ENCODE data around the gene YRDC.

YRDC gene, protein sequence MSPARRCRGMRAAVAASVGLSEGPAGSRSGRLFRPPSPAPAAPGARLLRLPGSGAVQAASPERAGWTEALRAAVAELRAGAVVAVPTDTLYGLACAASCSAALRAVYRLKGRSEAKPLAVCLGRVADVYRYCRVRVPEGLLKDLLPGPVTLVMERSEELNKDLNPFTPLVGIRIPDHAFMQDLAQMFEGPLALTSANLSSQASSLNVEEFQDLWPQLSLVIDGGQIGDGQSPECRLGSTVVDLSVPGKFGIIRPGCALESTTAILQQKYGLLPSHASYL

DNA sequence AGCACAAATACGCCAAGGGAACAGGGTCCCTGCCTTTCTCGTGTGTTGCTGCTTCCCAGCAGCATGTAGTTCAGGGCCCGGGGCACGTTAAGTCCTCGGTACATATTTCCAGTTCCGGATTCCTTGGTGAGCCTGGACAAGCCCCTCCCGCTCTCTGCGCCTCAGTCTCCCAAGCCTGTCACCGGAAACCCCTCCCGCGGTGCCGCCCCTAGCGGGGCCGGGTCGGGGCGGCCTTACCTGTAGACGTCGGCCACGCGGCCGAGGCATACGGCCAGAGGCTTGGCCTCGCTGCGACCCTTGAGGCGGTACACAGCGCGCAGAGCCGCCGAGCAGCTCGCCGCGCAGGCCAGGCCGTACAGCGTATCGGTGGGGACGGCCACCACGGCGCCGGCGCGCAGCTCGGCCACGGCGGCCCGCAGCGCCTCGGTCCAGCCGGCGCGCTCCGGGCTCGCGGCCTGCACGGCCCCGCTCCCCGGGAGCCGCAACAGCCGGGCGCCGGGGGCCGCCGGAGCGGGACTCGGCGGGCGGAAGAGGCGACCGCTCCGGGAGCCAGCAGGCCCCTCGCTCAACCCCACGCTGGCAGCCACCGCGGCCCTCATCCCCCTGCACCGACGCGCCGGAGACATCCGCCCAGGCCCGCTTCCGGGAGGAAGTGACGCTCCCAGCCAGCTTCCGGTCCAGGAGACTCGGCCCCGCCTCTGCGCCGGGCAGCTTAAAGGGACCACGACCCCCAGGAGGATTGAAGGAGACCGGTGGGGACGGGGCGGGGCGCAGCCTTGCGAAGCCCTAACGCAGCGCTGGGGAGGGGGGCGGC, at the start of gene YRDC, which contains the start of gene C1orf122:
YRDC (minus strand) TSS at position 654 of the 814 bp plus-strand sequence; CDS start at position 626, 28 bp downstream.
C1orf122 (plus strand) TSS at position 236 of the 814 bp plus-strand sequence. CDS start 615 bp downstream, outside the sequence.
- DNase-seq (ENCODE audit: low spot score), result peak; percentile 87

DNA sequence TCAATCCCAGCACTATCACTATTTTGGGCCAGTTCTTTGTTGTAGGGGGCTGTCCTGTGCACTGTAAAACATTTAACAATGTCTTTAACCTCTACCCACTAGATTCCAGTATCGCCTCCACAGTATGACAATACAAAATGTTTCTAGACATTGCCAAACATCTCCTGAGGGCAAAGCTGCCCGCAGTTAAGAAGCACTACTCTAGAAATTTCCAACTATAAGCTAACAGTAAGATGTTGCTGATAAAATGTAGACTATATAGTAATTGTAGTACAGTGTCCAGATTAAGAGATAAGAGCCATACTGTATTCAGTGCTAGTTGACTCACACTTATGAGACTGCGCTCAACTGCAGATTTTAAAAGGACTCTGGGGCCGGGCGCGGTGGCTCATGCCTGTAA, 46.4 kb upstream of the YRDC start:
- DNase-seq (ENCODE audit: low spot score), result no peak

DNA sequence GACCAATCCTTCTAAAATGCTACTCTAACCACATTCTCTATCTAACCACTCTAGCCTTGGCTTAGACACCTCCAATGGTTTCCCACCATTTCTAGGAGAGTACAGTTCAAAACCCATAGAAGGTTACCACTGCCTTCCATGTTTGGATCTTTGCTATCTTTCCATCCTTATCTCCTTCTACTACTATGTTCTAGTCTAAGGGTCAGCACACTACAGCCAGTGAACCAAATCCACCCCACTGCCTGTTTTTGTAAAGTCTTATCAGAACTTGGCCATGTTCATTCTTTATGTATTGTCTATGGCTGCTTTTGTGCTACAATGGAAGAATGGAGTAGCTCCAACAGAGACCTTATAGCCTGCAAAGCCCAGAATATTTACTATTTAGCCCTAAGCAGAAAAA, 45.1 kb upstream of the YRDC start:
- no peak for DNase-seq (ENCODE audit: low spot score)

DNA sequence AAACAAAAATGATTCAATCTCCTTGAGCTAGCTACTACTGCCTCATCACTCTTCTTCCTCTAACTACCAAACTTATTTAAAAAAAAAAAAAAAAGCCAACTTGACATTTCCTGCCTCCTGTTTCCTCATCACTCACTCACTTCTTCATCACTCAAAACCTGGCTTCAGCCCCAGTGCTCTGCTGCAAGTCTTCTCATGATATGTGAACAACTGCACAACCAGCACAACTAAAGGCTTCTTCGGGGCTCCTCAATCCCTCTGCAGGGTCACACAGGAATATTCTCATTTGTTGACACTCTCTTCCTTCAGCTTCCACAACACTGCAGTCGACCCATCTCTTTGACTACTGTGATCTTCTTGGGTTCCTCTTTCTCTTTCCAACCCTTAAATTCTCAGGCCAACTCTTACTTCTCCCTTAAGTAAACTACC, 43.8 kb upstream of the YRDC start:
- DNase-seq (ENCODE audit: low spot score), result no peak

DNA sequence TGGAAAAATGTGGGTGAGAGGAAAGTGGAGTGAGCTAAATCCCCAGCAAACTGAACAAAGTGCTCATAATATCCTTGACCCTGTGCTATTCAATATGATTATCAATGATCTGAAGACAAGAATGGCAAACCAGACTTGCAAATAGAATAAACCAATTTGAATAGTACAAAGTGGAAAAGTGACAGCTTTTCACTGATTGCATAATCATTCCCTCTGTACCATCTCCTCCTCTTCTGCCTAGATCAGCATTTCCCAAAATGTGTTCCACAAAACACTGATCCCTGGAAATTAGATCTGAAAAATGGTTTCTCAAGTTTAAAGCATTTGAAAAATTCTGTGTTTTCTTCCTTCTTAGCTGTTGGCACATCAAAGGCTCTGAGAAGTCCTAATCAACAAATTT, 43.3 kb upstream of the YRDC start:
- DNase-seq (ENCODE audit: low spot score), result no peak

DNA sequence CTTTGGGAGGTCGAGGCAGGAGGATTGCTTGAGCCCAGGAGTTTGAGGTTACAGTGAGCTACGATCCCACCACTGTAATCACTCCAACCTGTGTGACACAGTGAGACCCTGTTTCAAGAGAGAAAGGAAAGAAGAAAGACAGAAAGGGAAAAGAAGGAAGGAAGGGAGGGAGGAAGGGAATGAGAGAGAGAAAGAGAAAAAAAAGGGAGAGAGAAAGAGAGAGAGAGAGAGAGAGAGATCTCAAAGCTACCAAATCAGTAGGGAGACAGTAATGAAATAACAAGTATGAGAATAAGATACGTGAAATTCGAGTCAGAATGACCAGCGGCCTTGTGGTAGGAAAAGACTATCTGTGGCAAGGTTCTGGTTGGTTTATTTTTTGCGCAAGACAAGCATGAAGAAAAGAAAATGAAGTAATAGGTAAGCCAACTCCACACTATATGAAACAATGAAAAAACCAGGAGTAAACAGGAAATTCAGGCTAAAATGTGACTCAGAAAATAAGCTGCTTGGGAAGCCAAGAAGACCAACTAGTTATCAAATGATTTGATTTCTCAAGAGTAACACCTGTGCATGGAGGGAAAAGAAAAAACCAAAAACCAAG, 42.4 kb upstream of the YRDC start:
- no peak for DNase-seq (ENCODE audit: low spot score)

DNA sequence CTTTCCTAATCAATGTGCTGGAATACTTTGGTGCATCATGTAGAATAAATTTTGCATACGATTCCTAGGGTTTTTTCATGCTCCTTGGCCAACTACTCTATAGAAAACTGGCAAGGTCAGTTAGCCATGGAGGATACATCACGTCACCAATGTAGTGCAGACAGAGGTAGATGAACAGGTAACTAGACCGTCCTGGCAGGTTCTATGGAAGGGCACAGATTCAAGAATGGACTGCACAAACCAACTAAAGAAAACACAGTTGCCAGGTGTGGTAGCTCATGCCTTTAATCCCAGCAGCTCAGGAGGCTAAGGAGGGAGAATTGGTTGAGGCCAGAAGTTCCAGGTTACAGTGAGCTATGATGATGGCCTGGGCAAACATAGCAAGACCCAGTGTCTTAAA, 41.5 kb upstream of the YRDC start:
- DNase-seq (ENCODE audit: low spot score), result no peak

DNA sequence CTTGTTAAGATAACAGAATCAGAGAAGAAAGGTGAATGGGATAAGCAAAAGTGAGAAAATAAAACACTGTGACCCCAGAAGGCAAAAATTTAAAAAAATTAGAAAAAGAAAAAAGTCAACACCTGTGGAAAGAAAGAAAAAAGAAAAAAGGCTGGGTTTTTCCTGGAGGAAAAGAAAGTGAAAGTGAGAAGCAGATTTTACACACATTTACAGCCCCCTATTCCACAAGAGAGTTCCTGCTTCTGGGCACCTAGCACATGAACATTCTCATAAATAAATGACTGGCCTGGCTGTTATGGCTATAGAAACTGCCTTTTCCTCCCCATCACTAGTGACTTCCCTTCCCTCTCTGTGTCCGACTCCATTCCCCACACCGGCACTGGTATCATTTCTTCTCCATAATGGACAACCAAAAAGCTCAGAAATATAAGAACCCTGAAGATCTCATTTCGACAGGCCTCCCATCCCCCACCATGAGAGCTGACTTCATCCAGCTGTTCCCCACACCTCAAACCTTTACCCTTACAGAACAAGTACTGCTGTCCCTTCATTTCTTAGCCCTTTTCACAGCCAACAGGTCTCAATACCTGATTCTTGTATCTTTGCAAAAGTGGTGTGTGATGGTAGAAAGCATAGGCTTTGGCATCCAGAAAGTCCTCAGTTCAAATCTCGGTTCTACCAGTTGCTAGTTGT, 38.8 kb upstream of the YRDC start:
- no peak for DNase-seq (ENCODE audit: low spot score)

DNA sequence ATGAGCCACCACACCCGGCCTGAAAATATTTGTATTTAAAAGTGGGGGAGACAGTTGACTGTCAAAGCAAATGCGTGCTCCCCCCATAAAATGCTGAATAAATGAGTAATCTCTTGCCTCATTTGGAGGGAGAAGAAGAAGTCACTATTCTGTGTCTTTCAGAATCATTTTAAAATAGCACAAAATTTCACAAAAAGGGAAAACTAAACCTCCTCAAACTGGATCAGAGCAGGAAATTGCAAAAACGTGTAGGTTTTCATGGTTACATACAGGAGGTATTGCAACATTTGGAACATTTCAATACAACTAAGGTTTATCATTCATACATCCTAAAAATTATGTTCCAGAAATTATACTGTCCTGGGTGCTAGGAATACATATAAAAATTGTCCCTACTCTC, 37.8 kb upstream of the YRDC start:
- no peak for DNase-seq (ENCODE audit: low spot score)

DNA sequence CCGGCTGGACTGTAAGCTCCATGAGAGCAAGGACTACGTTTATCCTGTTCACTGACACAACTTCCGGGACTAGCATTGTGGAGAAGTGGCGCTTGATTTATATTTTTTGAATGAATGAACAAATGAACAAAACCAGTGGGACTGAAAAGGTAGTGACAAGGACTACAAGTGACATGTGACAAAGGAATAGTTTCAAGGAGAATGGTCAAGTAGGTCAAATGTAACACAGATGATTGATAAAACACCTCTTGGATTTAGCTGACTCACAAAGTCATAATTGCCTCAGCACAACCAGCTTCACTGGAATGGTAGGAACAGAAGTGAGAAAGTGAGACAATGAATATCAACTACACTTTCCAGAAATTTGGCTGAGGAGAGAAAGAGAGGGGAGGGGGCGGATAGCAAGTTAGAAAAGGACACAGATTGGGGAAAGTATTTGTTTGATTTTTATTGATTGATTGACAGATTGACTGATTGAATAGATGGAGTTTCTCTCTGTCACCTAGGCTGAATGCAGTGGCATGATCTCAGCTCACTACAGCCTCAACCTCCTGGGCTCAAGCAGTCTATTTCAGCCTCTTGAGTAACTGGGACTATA, 37.1 kb upstream of the YRDC start:
- no peak for DNase-seq (ENCODE audit: low spot score)

DNA sequence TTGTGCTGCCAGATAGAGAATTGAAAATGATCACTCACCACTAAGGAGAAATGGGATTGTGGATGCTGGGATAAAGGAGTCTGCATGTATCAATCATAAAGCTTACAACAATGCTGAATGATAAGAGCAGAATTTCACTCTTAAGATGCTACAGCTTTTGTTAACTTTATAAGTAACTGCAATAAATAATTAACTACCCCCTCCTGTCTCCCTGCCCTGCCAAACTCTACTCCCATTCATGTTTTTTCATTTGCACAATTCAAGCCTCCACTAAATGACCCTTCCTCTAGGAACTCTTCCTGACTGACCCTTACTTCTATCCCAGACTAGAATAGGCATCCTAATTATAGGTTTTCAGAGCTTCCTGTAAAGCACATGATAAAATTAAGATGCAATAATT, 36.5 kb upstream of the YRDC start:
- DNase-seq (ENCODE audit: low spot score), result no peak

DNA sequence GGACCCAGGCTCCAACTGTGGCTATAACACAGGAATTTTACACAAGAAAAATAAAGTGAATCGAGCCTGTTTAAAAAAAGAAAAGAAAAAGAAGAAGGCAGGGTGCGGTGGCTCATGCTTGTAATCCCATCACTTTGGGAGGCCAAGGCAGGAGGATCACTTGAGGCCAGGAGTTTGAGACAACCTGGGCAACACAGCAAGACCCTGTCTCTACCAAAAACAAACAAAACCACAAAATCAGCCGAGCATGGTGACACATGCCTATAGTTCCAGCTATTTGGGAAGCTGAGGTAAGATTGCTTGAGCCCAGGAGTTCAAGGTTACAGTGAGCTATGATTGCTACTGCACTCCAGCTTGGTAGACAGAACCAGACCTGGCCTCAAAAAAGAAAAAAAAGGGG, 33.6 kb upstream of the YRDC start:
- DNase-seq (ENCODE audit: low spot score), result no peak

DNA sequence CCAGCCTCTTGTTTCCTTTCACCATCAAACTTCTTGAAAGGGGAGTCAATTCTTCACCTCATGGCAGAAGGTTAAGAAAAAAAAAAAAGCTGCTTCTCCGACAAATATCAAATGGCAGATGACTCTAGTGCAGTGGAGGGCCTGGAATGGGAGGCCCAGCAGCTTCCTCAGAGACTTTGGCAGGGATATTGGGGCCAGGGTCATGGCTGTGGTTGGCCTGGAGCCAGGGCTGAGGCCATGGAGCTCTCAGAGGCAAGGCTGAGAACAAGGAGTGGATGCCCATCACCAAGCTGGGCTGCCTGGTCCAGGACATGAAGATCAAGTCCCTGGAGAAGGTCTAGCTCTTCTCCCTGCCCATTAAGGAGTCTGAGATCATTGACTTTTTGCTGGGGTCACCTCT, 32.7 kb upstream of the YRDC start:
- DNase-seq (ENCODE audit: low spot score), result no peak

DNA sequence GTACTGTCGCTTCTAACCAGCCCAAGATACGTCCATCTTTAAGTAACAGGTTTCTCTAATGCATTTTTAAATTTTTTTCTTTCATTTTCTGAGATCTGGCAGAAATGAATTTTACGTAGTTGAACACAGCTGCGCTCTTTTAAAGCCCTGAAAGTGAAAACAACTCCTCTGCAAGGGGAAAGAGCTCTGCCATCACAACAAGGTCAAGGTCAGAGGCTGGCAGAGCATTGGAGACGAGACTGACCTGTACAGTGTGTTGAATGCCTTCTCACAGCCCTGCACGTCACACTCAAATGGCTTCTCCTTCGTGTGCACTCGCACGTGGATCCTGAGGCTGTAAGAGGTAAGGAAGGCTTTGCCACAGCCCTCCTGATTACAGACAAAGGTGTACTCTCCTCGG, 31.7 kb upstream of the YRDC start:
- no peak for DNase-seq (ENCODE audit: low spot score)

DNA sequence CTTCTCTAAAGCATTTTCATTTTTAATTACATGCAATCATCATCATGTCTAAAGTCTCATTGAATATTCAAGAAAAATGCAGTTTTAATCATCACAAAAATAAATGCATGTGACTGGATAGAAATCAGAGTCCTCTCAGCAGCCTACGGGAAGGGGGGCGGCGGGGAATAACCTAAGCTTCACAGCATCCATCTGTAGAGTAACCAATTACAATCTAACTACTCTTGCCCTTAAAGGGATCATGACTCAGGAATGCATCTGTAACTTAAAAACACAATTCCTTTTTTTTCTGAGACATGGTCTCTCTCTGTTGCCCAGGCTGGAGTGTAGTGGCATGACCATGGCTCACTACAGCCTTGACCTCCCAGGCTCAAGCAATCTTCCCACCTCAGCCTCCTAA, 28.8 kb upstream of the YRDC start:
- DNase-seq (ENCODE audit: low spot score), result no peak

DNA sequence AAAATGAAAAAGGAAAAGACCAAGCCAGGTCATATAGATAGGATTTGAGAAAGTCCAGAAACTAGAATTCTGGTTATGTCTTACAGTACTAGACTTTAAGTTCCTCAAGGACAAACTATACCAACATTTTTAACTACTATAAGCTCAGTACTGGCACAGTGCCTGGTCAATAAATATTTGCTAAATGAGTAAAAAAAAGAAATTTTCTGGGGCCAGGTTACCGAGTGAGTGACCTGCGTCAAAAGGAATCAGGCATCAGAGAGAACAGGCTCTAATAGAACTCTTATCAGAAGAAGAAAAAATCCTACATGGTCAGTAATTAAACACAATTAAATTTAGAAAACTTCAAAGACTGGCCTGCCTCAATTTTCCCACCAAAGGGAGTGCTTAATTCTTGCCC, 23.8 kb upstream of the YRDC start:
- no peak for DNase-seq (ENCODE audit: low spot score)

DNA sequence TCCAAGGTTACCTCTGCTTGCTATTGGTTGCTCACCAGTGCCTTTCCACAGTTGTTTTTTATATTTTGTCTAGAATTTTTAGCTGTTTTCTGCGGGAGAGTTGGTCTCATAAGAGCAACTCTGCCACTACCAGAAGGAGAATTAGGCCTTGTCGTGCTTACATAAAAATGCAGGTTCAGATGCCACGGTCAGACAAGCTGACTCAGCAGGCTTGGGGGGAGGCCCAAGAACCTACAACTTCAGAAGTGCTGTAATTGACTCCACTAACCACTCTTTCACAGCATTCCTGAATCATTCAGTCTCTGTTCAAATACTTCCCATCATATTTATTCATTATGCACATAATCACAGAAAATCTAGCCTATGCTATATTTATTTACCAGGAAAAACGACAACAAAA, 23.1 kb upstream of the YRDC start:
- DNase-seq (ENCODE audit: low spot score), result no peak

DNA sequence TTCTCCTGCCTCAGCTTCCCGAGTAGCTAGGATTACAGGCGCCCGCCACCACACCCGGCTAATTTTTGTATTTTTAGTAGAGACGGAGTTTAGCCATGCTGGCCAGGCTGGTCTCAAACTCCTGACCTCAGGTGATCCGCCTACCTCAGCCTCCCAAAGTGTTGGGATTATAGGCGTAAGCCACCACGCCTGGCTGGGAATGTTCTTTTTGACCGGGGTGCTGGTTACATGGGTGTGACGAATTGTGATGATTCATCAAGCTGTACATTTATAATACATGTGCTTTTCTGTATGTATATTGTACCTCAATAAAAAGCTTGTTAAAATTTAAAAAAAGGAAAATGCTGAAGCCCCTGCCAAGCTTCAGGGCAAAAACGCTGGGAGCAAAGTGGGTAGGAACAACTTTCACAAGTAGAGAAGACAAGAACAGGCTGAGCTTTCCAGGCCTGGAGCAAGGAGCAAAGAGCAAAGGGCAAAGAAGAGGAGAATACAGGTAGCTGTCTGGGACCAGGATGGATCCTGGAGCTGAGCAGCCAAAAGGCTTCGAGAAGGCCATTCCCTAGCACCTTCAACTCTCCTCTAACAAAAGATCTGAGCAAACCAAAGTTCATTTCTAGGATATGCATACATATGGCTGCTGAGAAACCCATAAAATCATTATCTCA, 20.5 kb upstream of the YRDC start:
- no peak for DNase-seq (ENCODE audit: low spot score)

DNA sequence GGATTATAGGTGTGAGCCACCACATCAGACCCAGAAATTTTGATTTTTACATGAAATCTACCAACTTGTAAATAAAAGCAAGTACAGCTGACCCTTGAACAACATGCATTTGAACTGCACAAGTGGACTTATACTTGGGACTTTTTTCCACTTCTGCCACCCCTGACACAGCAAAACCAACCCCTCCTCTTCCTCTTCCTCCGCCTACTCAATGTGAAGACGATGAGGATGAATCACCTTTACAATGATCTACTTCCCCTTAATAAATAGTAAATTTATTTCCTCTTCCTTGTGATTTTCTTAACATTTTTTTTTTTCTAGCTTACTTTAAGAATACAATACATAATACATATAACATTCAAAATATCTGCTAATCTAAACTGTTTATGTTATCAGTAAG, 17.5 kb upstream of the YRDC start:
- DNase-seq (ENCODE audit: low spot score), result no peak

DNA sequence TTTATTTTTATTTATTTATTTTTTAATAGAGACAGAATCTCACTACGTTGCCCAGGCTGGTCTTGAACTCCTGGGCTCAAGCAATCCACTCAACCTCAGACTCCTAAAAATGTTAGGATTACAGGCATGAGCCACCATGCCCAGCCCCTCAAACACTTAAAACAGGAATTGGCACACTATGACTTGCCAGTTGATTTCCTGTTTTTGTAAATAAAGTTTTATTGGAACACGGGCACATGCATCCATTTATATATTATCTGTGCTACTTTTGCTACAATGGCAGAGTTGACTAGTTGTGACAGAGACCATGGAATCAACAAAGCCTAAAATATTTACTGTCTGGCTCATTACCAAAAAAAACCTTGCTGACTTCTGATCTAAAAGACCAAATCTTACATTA, 16.0 kb upstream of the YRDC start:
- no peak for DNase-seq (ENCODE audit: low spot score)
